Fibroblast of skin of right quadriceps (primary cell): Measurements from ENCODE around the gene NPAS3.

Experiments used
- DNase-seq: peaks from one replicate; pipeline ENCODE4 v3.0.0-alpha.2; 2013

The NPAS3 gene

DNA sequence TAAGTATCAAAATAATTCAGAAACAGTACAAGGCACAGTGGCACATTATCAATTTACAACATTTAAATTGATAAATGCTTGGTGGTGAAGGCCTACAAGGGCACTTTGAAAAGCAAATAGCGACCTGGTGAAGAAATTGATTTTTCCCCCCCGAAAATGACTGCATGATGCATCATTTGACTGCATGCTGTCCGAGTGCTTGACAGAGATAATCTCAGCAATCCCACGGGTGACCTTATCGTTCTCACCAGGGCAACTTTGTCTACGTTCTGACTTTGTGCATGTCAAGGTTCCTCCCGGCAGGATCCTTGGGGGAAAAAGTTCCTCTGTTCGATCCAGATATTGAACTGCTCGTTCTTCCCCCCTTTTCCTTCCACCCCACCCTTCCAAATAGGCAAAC lies 627.4 kb downstream of the NPAS3 start:
- no peak for DNase-seq

DNA sequence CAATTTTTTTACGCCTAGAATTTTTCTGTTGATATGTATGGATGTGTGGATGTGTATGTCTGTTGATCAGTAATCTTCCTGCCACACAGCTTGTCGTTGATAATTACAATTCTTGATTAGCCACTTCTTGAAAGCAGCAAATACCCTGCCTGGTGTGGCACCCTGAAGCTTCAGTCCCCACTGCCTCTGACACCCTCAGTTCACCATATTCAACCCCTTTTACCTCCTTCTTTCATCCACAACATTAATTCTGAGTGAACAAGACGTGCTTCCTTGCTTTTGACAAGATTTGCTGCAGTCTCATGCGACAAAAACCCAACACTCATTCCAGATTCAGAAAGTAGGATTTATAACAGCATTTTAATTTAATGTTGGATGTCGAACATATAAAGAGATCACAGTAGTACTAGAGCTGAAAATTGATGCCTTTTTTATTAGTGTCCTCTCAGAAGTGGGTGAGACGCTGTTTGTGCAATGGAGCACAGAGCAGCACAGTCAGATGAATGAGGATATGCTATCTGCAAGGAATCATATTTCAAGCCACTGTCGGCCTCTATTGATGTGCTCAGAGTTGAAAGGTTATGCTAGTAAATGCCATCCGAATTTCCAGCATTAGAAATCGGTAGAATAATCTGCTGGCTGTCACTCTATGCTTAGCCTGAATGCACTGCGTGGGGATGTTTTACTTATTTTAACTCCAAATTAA lies 628.5 kb downstream of the NPAS3 start:
- no peak for DNase-seq

DNA sequence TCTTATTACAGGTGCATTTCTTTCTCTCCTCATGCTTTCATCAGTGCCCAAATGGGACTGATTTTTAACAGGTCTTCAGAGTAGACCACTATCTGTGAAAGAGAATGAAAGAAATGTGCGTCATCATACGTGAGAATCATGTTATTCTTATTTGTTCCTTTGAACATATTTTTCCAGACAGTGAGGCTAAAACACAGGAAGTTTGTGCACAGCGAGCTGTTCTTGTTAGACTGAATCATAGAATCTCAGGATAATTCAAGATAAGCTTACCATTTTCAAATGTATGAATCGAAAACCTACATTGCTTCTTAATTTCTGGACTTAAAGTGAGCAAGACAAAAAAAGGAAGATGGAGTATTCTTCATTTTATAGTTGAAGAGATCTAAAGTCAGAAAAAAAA lies 629.1 kb downstream of the NPAS3 start:
- no peak for DNase-seq

DNA sequence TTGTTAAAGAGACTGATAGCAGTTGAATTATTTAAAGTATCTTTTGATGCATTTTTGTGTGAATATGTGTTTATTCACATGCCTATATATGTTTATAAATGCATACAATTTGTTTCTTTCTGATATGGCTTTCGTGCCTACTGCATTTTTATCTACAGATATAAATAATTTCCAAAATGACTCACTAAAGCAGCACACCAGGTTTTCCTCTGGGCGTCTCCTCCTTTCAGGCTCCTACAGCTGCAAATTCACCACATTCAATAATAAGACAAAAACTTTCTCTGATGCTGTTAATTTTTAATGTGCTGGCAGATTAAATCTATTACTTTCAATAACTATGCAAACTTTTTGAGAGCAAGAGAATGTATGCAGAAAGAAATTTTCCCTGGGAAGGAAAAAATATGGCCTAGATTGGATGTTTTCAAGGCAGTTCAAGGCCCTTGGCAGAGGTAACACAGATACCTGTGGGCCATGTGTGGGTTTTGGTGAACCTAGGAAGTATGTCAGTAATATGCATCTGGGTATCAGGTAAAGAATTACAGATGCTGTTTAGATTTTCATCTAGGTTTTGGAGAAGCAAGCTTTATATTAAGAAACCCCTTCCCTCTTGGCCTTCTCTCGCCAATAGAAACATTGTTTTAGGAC lies 630.4 kb downstream of the NPAS3 start:
- no peak for DNase-seq

DNA sequence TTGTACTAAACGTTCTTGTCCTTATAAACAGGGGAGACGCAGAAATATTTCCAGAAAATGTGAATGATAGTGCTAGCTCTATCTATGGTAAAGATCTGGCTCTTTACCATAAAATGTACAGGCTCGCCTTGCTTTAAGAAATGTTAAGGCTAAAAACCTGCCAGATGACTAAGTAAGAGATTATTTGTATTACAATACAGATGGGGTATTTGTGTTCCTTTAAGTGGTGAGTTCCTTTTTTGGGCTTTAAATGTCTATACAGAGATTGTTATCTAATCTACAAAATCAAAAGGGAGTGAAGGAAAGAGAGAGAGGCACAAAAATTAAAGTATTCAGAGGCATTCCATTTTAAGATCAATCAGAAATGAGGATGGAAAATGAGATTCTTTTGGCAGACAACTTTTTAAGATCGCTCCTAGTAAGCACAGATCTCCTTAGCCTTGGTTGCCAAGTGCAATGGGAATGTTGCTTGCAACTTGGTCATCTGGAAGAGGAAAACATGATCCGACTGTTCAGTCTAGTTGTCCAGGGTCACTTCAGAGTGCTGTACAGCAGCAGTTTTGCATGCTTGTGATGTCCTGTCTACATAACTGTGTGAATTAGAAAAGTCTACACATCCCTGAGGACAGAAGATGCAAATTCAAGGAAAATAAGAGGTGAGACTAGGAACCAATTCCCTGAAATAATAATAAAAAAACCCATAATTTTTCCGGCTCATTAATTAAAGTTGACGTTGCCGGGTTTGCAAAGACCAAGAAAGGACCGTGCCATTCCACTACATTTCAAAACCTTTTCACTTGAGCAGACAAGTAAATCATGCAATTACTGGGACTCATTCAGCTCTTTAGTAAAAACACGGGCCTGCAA lies 631.4 kb downstream of the NPAS3 start:
- DNase-seq = peak; percentile 60

DNA sequence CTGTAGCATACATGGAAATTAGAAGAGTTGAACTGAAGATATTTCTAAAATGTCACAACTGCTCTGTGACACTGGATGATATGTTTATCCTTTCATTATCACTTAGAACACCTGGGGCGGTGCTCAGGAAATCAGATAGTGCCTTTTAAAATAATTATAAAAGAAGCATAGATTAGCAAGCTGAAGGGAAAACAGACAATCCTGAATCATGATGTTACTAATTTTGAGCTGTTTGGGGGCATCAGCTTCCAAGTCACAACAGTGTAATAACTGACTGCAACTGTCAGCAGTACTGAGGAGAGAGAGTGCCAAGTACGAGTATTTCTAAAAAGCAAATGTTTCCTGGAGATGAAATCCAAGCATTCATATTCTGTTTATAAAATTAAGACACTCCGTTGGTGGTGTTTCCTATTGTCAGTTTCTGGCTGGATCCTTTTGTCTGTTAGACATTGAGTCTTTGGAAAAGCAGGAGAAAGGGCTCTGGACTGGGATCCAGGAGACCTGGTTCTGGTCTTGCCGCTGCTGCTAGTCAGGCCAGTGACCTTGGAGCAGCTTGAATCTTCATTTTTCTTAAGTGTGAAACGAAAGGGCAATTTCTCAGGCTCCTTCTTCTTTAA lies 632.1 kb downstream of the NPAS3 start:
- DNase-seq = no peak

DNA sequence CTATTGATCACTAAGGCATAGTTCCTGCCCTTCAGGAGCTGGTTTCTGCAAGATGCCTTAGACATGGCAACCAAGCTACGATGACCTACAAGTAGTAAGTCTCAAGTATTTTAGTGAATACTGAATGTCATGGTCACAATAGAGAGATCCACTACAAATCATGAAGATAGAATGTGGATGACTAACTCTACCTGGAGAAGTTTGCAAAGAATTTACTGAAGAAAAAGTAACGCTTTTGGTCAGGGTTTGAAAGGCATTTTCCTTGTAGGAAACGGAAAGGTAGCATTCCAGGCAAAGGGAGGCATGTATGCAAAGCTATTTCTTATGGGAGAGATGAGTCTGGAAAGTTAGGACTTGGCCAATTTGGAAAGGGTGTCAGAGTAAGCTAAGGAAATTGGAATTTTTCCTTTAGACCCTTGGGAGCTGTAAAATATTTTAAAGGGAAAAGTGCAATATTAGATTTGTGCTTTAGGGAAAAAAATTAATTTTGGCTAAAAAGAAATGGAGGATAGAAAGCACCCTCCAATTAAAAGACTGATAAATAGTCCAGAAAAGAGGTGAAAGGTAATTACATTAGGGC lies 634.7 kb downstream of the NPAS3 start:
- DNase-seq = peak; percentile 39

DNA sequence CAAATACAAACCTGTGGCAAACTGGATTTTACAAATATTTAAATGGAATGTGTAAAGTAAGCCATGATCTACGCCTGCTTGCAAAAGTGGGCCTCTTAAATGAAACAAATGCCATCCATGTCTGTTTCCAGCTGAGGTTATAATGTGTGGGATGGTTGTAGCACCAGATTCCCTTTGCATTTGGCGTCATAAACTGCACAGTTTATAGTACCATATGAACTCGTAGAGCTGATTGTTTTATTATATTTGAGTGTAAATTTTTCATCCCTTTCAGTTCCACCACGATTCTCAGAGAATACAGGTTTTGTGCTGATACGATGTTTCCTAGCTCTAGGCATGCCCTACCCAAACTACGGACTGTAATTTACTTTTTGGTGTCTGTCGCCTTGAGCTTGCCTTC lies 637.3 kb downstream of the NPAS3 start:
- no peak for DNase-seq

DNA sequence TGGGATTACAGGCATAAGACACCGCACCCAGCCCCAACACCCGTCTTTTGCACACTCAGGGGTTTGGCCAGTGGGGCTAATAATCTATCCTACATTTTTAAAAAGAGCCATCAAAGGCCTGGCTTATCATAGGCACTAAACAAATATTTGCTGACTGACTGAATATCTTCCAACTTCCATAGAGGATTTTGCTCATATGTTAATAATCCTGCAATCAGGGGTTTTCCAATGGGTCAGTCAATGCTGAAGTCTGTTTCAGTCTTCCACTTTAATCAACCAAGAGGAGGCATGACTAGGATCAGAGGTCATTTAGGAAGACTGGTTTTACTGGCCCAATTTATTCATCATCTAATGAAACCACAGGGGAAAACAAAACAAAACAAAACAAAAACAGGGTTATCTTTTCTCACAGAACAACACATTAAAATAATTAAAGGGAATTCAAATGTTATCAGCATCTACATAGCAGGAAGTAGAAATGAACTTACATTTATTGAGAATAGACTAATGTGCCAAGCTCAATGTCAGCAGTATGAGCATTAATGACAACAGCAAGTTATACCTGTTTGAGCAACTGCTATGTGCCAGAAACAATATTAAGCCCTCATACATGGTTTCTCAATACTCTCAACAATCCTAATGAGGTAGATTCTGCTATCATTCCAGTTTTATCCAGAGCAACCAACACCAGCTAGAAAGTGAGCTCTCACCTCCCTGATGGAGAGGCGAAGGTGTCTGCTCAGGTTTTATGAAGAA lies 640.0 kb downstream of the NPAS3 start:
- no peak for DNase-seq

DNA sequence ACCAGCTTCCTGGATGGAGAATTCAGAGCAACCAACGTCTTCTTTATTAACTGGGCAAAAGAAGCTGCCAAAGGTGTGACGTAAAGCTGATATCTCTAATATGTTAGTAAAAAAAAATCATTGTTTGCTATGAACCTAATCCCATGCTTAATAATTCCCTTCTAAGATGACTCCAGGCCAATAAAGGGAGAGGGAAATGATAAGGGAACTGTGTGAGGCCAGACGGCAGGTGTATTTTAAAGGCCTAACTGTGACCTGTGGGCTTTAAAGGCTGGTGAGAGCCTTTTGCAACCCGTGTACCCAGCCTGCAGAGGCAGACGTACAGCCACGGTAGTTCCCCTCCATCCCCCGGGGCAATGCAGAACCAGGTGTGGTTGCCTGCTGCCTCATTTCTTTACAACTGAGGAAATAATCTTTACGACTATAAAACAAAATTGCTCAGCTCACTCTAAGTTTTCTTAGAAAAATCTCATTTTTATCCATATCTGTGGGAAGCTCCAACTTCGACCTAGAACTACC lies 641.6 kb downstream of the NPAS3 start:
- no peak for DNase-seq

DNA sequence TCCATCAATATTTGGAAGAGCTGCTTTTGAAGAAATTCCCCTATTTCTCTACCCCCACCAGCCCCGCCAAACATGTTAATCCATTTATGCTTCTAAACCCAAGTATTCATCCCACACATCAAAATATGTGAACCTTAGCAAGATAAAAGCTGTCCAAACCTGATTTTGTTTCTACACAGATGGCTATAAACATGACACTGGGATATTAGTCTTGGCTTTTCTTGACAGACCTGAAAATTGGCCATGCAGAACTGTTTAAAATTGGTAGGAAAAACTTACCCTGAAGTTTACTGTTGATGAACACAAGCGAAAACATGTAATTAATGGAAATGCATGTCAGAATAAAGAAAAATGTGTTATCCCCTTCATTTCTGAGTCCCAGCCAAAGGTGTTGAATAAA lies 642.2 kb downstream of the NPAS3 start:
- DNase-seq = no peak

DNA sequence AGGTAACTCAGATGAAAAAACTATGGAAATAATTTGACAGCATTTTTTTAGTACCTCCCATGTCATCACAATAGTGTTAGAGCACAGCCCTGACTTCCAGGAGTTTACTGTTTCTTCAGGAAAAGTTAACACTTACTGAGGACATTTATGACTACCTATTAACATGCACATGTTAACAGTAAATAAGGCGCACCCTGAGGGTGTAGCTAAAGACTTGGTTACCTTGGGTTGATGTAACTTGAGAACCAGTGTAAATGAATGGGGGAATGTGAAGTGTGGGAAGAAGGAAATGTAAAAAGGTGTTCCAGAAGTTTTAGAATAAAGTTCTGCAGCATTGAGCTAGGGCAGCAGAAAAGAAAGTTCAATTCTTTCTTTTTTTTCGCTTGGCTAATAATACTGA lies 646.0 kb downstream of the NPAS3 start:
- no peak for DNase-seq

DNA sequence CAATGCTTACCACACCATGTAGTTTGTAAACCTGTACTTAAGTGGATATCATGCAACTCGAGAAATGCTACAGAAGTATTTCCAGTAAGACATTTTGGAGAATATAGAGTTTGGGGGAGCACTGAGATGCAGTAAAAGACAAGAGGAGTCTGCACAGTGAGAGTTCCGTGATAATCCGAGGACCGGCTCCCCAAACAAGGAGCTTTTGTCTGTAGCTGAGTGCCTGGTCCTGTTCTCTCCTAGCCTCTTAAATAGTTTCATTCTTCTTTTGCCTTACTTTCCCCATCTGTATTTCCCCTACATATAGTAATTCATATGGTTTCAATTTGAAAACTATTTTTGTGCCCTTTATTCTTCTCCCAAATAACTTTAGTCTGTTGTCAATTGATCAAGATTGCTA lies 648.1 kb downstream of the NPAS3 start:
- no peak for DNase-seq

DNA sequence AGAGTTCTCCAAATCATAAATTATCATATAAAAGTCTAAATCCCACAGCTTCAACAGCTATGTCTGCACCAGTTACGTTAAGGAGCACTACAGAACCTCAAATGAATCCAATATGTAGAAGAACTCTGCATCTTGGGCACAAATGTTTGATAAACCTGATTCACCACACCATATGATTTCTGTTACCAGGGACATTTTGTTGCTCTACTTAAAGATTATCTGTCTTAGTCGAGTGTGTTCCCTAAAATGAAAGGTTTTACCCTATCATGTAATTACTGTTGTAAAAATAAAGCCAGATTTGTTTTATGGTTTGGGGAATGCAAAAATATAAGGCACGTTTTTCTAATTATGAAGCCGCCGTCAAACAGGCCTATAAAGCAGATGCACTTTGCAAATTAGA lies 649.1 kb downstream of the NPAS3 start:
- DNase-seq = peak; percentile 56

DNA sequence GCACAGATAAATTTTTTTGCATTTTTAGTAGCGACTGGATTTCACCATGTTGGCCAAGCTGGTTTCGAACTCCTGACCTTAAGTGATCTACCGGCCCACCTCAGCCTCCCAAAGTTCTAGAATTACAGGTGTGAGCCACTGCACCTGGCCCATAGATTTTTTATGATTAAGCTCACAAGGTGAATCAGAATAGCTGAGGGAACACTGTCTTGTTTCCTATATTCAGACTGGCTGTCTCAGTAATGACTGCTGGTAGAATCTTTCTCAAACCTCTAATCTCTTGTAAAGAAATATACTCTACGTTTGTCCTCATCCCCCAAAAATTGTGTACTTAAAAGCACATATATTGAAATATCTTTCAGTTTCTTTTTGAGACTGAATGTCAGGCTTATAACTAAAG lies 650.1 kb downstream of the NPAS3 start:
- no peak for DNase-seq

DNA sequence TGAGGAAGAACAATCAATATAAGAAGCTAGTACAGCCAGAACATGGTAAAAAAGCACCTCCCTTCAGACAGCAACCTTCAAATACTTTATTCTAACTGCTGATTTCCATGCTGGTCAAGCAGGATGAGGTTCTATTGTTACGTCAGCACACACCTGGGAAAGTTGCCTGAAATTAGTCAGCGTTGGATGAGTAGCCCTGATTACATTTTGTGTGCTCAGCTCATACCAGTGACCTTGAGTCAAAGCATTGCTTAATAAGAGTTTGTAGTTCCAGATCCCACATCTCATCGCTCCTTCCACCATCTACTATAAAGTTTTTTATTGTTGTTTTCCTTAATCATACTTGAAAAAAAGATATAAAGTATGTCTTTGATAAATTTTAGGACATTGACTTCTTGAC lies 650.7 kb downstream of the NPAS3 start:
- peak; percentile 81 for DNase-seq

DNA sequence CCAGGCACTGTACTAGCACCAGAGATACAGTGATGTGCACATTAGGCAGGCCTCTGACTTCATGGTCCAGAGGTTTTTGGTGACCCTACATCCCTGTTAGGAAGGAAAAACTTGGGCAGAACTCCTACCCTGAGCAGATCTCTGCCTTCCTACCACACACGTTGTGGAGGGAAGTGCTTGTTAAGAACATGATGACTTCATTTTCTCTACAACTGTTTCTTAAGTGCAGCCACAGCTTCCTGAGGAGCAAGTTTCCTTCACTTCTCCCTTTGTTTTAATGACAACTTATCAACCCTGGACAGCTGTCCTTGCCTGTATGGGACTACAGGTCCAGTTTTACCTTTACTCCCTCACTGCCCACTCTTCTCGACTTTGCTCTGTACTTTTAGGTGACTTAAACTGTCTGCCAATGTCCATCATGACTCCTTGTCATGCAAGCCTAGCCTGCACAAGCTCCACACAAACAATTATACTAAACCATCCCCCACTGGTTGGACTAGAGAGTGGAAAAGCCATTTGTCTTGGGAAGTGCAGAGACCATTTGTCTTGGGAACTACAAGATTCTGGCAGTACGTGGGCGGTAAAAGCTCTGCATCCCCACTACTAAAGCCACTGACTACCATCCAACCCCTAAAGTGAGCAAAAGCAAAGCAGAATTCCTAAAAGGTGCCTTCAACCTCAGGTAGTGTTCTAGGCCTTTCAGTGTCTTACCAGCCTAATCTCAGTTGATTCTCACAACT lies 652.4 kb downstream of the NPAS3 start:
- no peak for DNase-seq

DNA sequence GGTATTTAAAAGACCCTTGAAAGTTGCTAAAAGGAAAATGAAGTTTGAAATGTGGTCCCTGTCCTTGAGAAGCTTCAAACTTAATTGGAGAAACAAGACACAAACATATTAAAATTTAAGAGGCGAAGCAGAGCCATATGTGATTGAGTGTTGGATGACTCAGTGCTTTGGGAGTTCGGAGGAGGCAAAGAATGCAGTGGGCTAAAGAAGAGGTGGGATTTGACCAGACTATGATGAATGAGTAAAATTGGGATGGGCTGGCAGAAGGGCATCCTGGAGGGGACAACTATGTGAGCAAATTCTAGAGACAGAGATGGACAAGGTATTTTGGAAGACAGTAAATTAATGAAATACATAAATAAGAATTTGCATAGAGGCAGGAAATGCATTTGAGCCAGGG lies 653.6 kb downstream of the NPAS3 start:
- DNase-seq = peak; percentile 60

DNA sequence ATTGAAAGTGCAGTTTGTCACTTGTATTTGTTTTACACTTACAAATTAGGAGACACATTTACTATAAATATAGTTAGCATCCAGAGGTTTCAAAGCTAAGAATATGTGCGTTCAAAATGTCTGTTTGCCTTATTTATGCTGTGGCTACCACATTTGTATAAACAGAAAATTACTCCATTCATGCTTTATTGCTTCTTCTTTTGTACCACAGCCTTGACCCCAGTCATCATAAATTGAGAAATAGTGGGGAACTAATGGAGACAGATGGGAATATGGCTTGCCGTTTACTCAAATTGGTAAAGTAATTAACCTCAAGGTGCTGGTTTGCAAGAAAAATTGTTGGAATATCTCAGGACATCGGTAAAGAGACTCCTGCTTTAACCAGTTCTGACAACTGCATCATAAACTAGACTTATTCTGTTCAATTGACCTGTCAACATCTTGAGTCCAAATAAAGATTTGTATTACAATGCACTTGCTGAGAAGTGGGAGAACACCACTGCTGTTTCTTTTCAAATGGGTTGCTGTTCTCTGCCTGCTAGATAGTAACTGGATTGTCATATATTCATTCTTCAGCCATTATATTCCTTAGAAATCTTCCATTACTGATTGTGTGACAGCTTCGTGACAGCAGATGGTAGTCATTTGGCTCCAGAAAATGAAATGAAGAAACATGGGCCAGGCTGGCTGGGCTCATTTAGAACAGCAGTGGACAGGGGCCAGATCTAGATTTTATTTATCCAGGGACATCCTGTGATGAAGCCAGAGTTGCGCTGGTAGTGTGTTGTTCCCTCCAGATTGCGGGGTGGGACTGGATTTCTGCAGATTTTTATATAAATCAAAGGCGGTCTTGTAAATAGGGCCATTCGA lies 657.8 kb downstream of the NPAS3 start:
- no peak for DNase-seq

DNA sequence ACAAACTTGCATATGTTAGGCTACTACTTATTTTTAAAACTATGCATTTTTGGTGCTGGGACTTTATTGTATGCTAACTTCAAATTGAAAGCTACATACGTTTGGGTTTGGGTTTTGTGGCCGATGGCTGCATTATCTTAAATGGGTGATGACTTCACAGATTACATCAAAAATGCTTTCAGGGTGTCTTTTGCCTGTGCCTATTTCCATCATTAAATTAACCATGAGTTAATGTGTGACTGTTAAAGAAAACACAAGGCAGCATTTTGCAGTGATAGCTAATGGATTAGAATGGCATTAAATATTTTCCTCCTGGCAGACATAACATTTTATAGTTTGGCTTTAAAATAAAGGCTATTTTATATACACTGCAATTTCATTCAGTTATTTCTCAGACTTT lies 659.9 kb downstream of the NPAS3 start:
- DNase-seq = no peak
